WERI-Rb-1 (cell line): ENCODE data around the gene SH3BP5.

Experiments
- DNase-seq: peaks from one replicate; pipeline ENCODE4 v3.0.0-alpha.2; 2020
- H3K27ac ChIP-seq: fragments of 250-450 bp; sonication (Bioruptor Pico); 2 replicates; pipeline ENCODE4 v1.5.1; 2020; ENCODE audit warnings: mild to moderate bottlenecking, moderate library complexity
- H3K27me3 ChIP-seq: fragments of 250-450 bp; sonication (Bioruptor Pico); 2 replicates; pipeline ENCODE4 v1.5.1; 2021; ENCODE audit warnings: mild to moderate bottlenecking, low read depth, moderate library complexity; ENCODE audit not compliant: insufficient read depth, severe bottlenecking
- H3K36me3 ChIP-seq: fragments of 250-450 bp; sonication (Bioruptor Pico); 2 replicates; pipeline ENCODE4 v1.5.1; 2020; ENCODE audit warnings: mild to moderate bottlenecking, moderate library complexity
- H3K4me3 ChIP-seq: 2 replicates; pipeline ENCODE4 v1.5.1; 2011; ENCODE audit warnings: low read depth, mild to moderate bottlenecking, control low read depth, low read length
- H3K9me3 ChIP-seq: fragments of 250-450 bp; sonication (Bioruptor Pico); 2 replicates; pipeline ENCODE4 v1.5.1; 2021; ENCODE audit warnings: mild to moderate bottlenecking, moderate library complexity; ENCODE audit not compliant: severe bottlenecking
- CTCF ChIP-seq: IDR thresholded peaks from 2 replicates; pipeline ENCODE4 v1.5.1; 2011; ENCODE audit warnings: low read depth, mild to moderate bottlenecking, control low read depth, inconsistent platforms, low read length

SH3BP5 gene

DNA sequence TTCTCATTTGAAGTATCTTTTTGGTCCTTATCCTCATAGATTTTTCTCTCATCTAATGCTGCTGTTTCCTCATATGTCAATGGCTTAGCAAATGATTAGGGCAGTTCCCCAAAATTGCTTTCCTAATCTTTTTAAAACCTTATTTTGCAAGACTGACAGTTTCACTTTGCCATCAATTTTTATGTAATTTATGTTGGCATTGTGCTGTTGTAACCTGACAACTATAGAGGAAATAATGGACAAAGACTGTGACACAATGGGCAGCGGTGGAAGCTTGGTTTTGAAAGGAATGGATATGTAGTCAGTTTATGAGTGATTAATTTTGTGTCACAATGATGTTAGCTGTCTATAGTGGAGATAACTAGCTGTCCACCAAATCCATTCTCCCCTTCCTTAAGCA is 10.6 kb upstream of the SH3BP5 start:
- Histone ChIP-seq H3K9me3 (no peaks in the 10 kb centered on the region), H3K27ac (no peak overlapping the region), H3K36me3 (no peaks in the 10 kb centered on the region), H3K27me3 (no peaks in the 10 kb centered on the region), H3K4me3 (no peak overlapping the region)
- no peak for TF ChIP-seq CTCF
- DNase-seq: no peak

- Histone ChIP-seq H3K4me3 (no peak overlapping the region), H3K9me3 (no peaks in the 10 kb centered on the region), H3K27ac (no peak overlapping the region), H3K27me3 (no peaks in the 10 kb centered on the region), H3K36me3 (no peaks in the 10 kb centered on the region)
- no peak for DNase-seq
- TF ChIP-seq CTCF: no peak
Measured at GRCh38 chr3:15342246-15342645, 9.9 kb upstream of the SH3BP5 start.

DNA sequence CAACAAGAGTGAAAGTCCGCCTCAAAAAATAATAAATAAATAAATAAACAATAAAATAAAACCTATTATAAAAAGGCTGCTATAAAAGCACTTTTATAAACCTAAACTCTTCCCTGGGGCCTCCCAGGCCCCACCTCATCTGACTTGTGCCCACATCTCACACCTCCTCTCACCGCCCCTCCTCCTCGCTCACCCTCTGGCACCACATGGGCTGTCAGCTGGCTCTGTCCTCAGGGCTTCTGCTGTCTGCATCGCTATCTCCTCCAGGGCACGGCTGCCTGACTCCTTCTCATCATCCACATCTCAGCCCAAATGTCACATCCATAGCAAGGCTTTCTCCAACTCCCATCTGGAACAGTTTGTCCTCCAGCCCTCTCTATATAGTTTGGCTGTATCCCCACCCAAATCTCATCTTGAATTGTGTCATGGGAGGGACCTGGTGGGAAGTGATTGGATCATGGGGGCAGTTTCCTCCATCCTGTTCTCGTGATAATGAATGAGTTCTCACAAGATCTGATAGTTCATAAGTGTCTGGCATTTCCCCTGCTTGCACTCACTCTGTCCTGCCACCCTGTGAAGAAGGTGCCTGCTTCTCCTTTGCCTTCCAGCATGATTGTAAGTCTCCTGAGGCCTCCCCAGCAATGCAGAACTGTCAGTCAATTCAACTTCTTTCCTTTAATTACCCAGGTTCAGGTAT is 8.8 kb upstream of the SH3BP5 start:
- no peak overlapping the region for H3K27ac ChIP-seq
- no peak overlapping the region for H3K4me3 ChIP-seq
- no peak for TF ChIP-seq CTCF
- H3K27me3 ChIP-seq: no peaks in the 10 kb centered on the region
- no peak for DNase-seq
- no peaks in the 10 kb centered on the region for H3K9me3 ChIP-seq
- no peaks in the 10 kb centered on the region for H3K36me3 ChIP-seq

- no peak for DNase-seq
- Histone ChIP-seq H3K4me3 (no peak overlapping the region), H3K9me3 (no peaks in the 10 kb centered on the region), H3K27ac (no peak overlapping the region), H3K27me3 (no peaks in the 10 kb centered on the region), H3K36me3 (no peaks in the 10 kb centered on the region)
- TF ChIP-seq CTCF: no peak
Measured at GRCh38 chr3:15339786-15340215, 7.4 kb upstream of the SH3BP5 start.

- no peak for DNase-seq
- Histone ChIP-seq H3K27ac (no peak overlapping the region), H3K27me3 (no peaks in the 10 kb centered on the region), H3K9me3 (no peaks in the 10 kb centered on the region), H3K4me3 (no peak overlapping the region), H3K36me3 (no peaks in the 10 kb centered on the region)
- TF ChIP-seq CTCF: no peak
Measured at GRCh38 chr3:15339001-15339400, 6.6 kb upstream of the SH3BP5 start.

DNA sequence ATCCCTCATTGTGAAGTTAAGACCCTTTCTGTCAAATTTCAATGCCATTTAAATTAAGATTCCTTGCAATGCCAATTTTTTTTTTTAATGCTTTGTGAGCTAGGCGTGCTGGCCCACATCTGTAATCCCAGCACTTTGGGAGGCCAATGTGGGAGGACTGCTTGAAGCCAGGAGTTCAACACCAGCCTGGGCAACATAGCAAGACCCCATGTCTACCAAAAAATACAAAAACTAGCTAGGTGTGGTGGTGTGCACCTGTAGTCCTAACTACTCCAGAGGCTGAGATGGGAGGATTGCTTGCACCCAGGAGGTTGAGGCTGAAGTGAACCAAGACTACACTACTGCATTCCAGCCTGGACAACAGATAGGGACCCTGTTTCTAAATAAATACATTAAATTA is 5.6 kb upstream of the SH3BP5 start:
- Histone ChIP-seq H3K27ac (no peak overlapping the region), H3K36me3 (no peaks in the 10 kb centered on the region), H3K27me3 (no peaks in the 10 kb centered on the region), H3K4me3 (no peak overlapping the region), H3K9me3 (no peaks in the 10 kb centered on the region)
- no peak for DNase-seq
- TF ChIP-seq CTCF: no peak
